ENCODE results near the gene EHF. TPM values are rescaled to one million over a fixed set of nuclear protein-coding genes. Genes with fewer than 3 reads are reported as not detected.

The EHF gene
- total and polyA plus RNA-seq, 2 donors (not counting 1 experiment from before 2014, with no cell fraction given), result 0.51 TPM; not detected in 1

- Histone ChIP-seq H3K79me2 (ENCODE audit: control insufficient read depth, insufficient read depth, low read length) (no peaks in the 10 kb centered on the region), H3K9me3 (ENCODE audit: control insufficient read depth, insufficient read depth, low read depth, low read length) (no peaks in the 10 kb centered on the region), H4K20me1 (ENCODE audit: control insufficient read depth, extremely low read depth, insufficient read depth, low read length) (no peaks in the 10 kb centered on the region), H3K27ac (ENCODE audit: insufficient read depth, low read length) (no peak overlapping the region), H3K27me3 (ENCODE audit: control insufficient read depth, insufficient read depth, low read length) (no peaks in the 10 kb centered on the region), H3K4me1 (ENCODE audit: control insufficient read depth, extremely low read depth, insufficient read depth, low read length) (no peaks in the 10 kb centered on the region), H3K36me3 (ENCODE audit: control insufficient read depth, insufficient read depth, low read length) (no peaks in the 10 kb centered on the region), H3K4me2 (ENCODE audit: extremely low read depth, insufficient read depth, low read length) (no peak overlapping the region), H3K9ac (ENCODE audit: insufficient read depth, low read length) (no peak overlapping the region), H3K4me3 (replicated peaks in 1 of 4; ENCODE audit: control extremely low read depth in 1 of 4, insufficient read depth in 1 of 4, low read depth in 3 of 4, low read length in 4 of 4) (no peak overlapping the region), H2AFZ (ENCODE audit: low read length) (no peak overlapping the region)
- TF ChIP-seq CTCF (conservative IDR thresholded peaks at IDR 0.05 in 1 of 2, IDR thresholded peaks at IDR 0.05 in 1 of 2; ENCODE audit: low read depth in 1 of 2, low read length in 2 of 2), result no peak
- no peak for TF ChIP-seq EZH2 (IDR thresholded peaks at IDR 0.05; ENCODE audit: low read length, missing control alignments)
- no peak for DNase-seq (ENCODE audit: low read depth in 2 of 2)
These were observed 27.8 kb upstream of the EHF start for GRCh38 chr11:34593085-34593484.

- Histone ChIP-seq H3K4me2 (ENCODE audit: extremely low read depth, insufficient read depth, low read length) (no peak overlapping the region), H3K27ac (ENCODE audit: insufficient read depth, low read length) (no peak overlapping the region), H3K4me3 (replicated peaks in 1 of 4; ENCODE audit: control extremely low read depth in 1 of 4, insufficient read depth in 1 of 4, low read depth in 3 of 4, low read length in 4 of 4) (no peak overlapping the region), H2AFZ (ENCODE audit: low read length) (no peak overlapping the region), H3K4me1 (ENCODE audit: control insufficient read depth, extremely low read depth, insufficient read depth, low read length) (peaks cover 6% of the 10 kb centered on the region), H3K9ac (ENCODE audit: insufficient read depth, low read length) (no peak overlapping the region), H3K27me3 (ENCODE audit: control insufficient read depth, insufficient read depth, low read length) (no peaks in the 10 kb centered on the region), H3K79me2 (ENCODE audit: control insufficient read depth, insufficient read depth, low read length) (no peaks in the 10 kb centered on the region), H4K20me1 (ENCODE audit: control insufficient read depth, extremely low read depth, insufficient read depth, low read length) (no peaks in the 10 kb centered on the region), H3K9me3 (ENCODE audit: control insufficient read depth, insufficient read depth, low read depth, low read length) (no peaks in the 10 kb centered on the region), H3K36me3 (ENCODE audit: control insufficient read depth, insufficient read depth, low read length) (no peaks in the 10 kb centered on the region)
- TF ChIP-seq EZH2 (IDR thresholded peaks at IDR 0.05; ENCODE audit: low read length, missing control alignments) (no peak), CTCF (conservative IDR thresholded peaks at IDR 0.05 in 1 of 2, IDR thresholded peaks at IDR 0.05 in 1 of 2; ENCODE audit: low read depth in 1 of 2, low read length in 2 of 2) (no peak)
- DNase-seq (ENCODE audit: low read depth in 2 of 2), result no peak
These were observed 26.3 kb upstream of the EHF start for GRCh38 chr11:34594603-34595002.

GRCh38 chr11:34595391-34595790, 25.5 kb upstream of the EHF start:
- Histone ChIP-seq H3K79me2 (ENCODE audit: control insufficient read depth, insufficient read depth, low read length) (no peaks in the 10 kb centered on the region), H2AFZ (ENCODE audit: low read length) (no peak overlapping the region), H3K27ac (ENCODE audit: insufficient read depth, low read length) (no peak overlapping the region), H3K9ac (ENCODE audit: insufficient read depth, low read length) (no peak overlapping the region), H3K9me3 (ENCODE audit: control insufficient read depth, insufficient read depth, low read depth, low read length) (no peaks in the 10 kb centered on the region), H4K20me1 (ENCODE audit: control insufficient read depth, extremely low read depth, insufficient read depth, low read length) (no peaks in the 10 kb centered on the region), H3K4me1 (ENCODE audit: control insufficient read depth, extremely low read depth, insufficient read depth, low read length) (peaks cover 14% of the 10 kb centered on the region), H3K27me3 (ENCODE audit: control insufficient read depth, insufficient read depth, low read length) (no peaks in the 10 kb centered on the region), H3K36me3 (ENCODE audit: control insufficient read depth, insufficient read depth, low read length) (no peaks in the 10 kb centered on the region), H3K4me3 (replicated peaks in 1 of 4; ENCODE audit: control extremely low read depth in 1 of 4, insufficient read depth in 1 of 4, low read depth in 3 of 4, low read length in 4 of 4) (no peak overlapping the region), H3K4me2 (ENCODE audit: extremely low read depth, insufficient read depth, low read length) (no peak overlapping the region)
- no peak for DNase-seq (ENCODE audit: low read depth in 2 of 2)
- TF ChIP-seq CTCF (conservative IDR thresholded peaks at IDR 0.05 in 1 of 2, IDR thresholded peaks at IDR 0.05 in 1 of 2; ENCODE audit: low read depth in 1 of 2, low read length in 2 of 2), result no peak

Data from fibroblast of lung (primary cell).